RWPE2 (cell line): ENCODE data around the gene AKR1D1.
"Not testable (repeated sequence)": the region's sequence is repeated elsewhere in the genome, so short reads cannot be mapped to it uniquely, and the experiment has no call there.

ENCODE experiments used
- ATAC-seq: fragments of 200-7000 bp; cut with Tn5 transposase; 3 replicates; pipeline ENCODE4 v1.9.1; 2021; ENCODE audit warnings: low read depth
- DNase-seq: peaks from one replicate; pipeline ENCODE4 v3.0.0-alpha.2; 2020; ENCODE audit warnings: low spot score
- H3K27ac ChIP-seq: fragments of 450-650 bp; 2 replicates; pipeline ENCODE4 v1.5.1; 2017; ENCODE audit warnings: mild to moderate bottlenecking; ENCODE audit not compliant: poor library complexity, severe bottlenecking
- H3K27me3 ChIP-seq: fragments of 250-450 bp; sonication (Bioruptor Pico); 2 replicates; pipeline ENCODE4 v1.5.1; 2021; ENCODE audit warnings: mild to moderate bottlenecking, moderate library complexity; ENCODE audit not compliant: insufficient read depth, poor library complexity, severe bottlenecking
- H3K36me3 ChIP-seq: fragments of 250-450 bp; sonication (Bioruptor Pico); 2 replicates; pipeline ENCODE4 v1.5.1; 2020; ENCODE audit warnings: low read depth, mild to moderate bottlenecking, moderate library complexity
- H3K4me1 ChIP-seq: fragments of 250-450 bp; sonication (Bioruptor Pico); 2 replicates; pipeline ENCODE4 v1.5.1; 2021; ENCODE audit warnings: mild to moderate bottlenecking, moderate library complexity; ENCODE audit not compliant: insufficient read depth, poor library complexity, severe bottlenecking
- H3K4me3 ChIP-seq: fragments of 250-450 bp; sonication (Bioruptor Pico); 2 replicates; pipeline ENCODE4 v1.5.1; 2021; ENCODE audit warnings: mild to moderate bottlenecking, moderate library complexity; ENCODE audit not compliant: severe bottlenecking
- H3K9me3 ChIP-seq: fragments of 250-450 bp; sonication (Bioruptor Pico); 2 replicates; pipeline ENCODE4 v1.5.1; 2021; ENCODE audit warnings: mild to moderate bottlenecking, moderate library complexity; ENCODE audit not compliant: severe bottlenecking
- CTCF ChIP-seq: fragments of 450-650 bp; IDR thresholded peaks from one replicate; pipeline ENCODE4 v1.5.1; 2017; ENCODE audit warnings: mild to moderate bottlenecking, moderate library complexity; ENCODE audit not compliant: poor library complexity, severe bottlenecking

The AKR1D1 gene

DNA sequence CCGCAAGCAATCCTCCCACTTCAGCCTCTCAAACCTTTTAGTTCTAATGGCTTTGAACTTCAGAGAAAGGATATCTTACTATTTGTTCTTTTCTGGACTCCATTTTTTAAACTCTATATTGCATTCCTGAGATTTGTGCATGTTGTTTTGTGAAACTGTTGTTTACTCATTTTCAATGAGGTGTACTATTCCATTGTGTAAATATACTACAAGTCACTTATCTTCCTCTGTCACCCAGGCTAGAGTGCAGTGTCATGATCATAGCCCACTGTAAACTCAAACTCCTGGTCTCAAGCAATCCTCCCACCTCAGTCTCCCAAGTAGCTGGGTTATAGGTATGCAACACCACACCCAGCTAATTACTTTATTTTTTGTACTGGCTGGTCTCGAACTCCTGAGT is 31.4 kb upstream of the AKR1D1 start:
- H3K4me1 ChIP-seq: no peaks in the 10 kb centered on the region
- H3K27ac ChIP-seq: no peak overlapping the region
- no peaks in the 10 kb centered on the region for H3K27me3 ChIP-seq
- no peak overlapping the region for H3K4me3 ChIP-seq
- H3K9me3 ChIP-seq: no peaks in the 10 kb centered on the region
- no peaks in the 10 kb centered on the region for H3K36me3 ChIP-seq
- no peak for ATAC-seq
- no peak for DNase-seq
- TF ChIP-seq CTCF: no peak

GRCh38 chr7:138047907-138048306 is 28.4 kb upstream of the AKR1D1 start:
- Histone ChIP-seq H3K4me3 (no peak overlapping the region), H3K27ac (no peak overlapping the region), H3K36me3 (no peaks in the 10 kb centered on the region), H3K27me3 (no peaks in the 10 kb centered on the region), H3K9me3 (no peaks in the 10 kb centered on the region), H3K4me1 (no peaks in the 10 kb centered on the region)
- TF ChIP-seq CTCF: no peak
- DNase-seq: no peak
- no peak for ATAC-seq

- Histone ChIP-seq H3K9me3 (no peaks in the 10 kb centered on the region), H3K4me3 (no peak overlapping the region), H3K27ac (no peak overlapping the region), H3K36me3 (no peaks in the 10 kb centered on the region), H3K27me3 (no peaks in the 10 kb centered on the region), H3K4me1 (no peaks in the 10 kb centered on the region)
- DNase-seq: no peak
- TF ChIP-seq CTCF: no peak
- ATAC-seq: no peak
These were observed 26.6 kb upstream of the AKR1D1 start for GRCh38 chr7:138049505-138050116.

GRCh38 chr7:138051712-138052247 is 24.5 kb upstream of the AKR1D1 start:
- not testable (repeated sequence) for H3K27ac ChIP-seq, H3K9me3 ChIP-seq, H3K36me3 ChIP-seq, H3K4me1 ChIP-seq, H3K4me3 ChIP-seq, DNase-seq, ATAC-seq, H3K27me3 ChIP-seq

DNA sequence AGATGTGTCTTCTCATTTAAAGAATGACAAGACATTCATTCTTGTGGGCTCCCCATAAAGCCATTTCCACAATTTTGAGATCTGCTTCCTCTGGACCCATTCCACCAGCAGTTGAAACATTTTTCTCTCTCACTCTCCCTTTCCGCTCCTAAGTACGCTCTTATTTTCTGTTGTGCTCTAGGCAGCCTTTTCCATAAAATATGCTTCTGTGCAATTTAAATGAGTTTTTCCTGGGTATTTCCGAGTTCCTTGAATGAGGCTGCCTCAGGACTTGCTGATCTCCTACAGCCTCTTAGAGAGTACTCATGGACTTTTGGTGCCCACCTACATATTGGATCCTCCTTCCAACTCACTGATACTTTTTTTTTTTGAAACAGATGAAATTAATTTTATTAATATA is 23.6 kb upstream of the AKR1D1 start:
- ATAC-seq: no peak
- no peaks in the 10 kb centered on the region for H3K27me3 ChIP-seq
- no peak overlapping the region for H3K4me3 ChIP-seq
- H3K36me3 ChIP-seq: no peaks in the 10 kb centered on the region
- no peak for DNase-seq
- no peak for TF ChIP-seq CTCF
- H3K9me3 ChIP-seq: no peaks in the 10 kb centered on the region
- H3K27ac ChIP-seq: no peak overlapping the region
- H3K4me1 ChIP-seq: no peaks in the 10 kb centered on the region

GRCh38 chr7:138055698-138056097 is 20.6 kb upstream of the AKR1D1 start:
- H3K36me3 ChIP-seq, ATAC-seq, DNase-seq, H3K9me3 ChIP-seq, H3K27me3 ChIP-seq, H3K4me3 ChIP-seq, H3K27ac ChIP-seq, H3K4me1 ChIP-seq: not testable (repeated sequence)
